IPS-18c (cell line): ENCODE data around the gene GARIN5A.

Experiments used
- H3K4me3 ChIP-seq: 2 replicates; pipeline ENCODE4 v1.7.0; 2013; ENCODE audit warnings: low read depth, mild to moderate bottlenecking, low read length, moderate library complexity; ENCODE audit not compliant: insufficient read depth
- H3K9me3 ChIP-seq: one replicate; pipeline ENCODE4 v1.6.1; 2013; ENCODE audit warnings: mild to moderate bottlenecking, low read length, moderate library complexity; ENCODE audit not compliant: control insufficient read depth, insufficient read depth

GARIN5A gene

DNA sequence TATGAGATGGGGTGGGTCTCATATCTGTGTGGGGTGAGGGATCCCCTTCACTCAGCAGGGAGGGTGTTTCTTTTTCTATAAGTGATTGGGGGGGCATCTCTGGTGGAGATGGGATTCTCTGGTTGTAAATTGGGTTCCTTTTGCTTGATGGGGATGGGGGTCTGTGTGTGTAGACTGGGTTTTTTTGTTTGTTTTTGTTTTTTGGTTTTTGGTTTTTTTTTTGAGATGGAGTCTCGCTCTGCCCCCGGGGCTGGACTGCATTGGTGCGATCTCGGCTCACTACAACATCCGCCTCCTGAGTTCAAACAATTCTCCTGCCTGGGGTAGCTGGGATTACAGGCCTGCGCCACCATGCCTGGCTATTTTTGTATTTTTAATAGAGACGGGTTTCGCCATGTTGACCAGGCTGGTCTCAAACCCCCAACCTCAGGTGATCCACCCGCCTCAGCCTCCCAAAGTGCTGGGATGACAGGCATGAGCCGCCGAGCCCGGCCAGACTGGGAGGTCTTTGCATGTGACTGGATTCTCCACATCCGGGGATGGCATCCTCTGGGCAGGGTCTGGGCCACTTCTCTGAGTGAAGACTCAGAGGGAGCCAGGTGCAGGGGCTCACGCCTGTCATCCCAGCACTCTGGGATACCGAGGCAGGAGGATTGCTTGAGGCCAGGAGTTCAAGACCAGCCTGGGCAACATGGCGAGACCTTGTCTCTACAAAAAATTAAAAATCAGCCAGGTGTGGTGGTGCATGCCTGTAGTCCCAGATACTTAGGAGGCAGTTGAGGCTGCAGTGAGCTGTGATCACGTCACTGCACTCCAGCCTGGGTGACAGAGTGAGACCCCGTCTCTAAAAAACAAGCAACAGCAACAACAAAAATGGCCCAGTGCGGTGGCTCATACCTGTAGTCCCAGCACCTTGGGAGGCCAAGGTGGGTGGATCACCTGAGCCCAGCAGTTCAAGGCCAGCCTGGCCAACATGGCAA is 43.2 kb downstream of the GARIN5A start:
- H3K9me3 ChIP-seq: no peaks in the 10 kb centered on the region
- peak overlapping the region; percentile 71; the same call in 1 of the 2 replicates for H3K4me3 ChIP-seq

DNA sequence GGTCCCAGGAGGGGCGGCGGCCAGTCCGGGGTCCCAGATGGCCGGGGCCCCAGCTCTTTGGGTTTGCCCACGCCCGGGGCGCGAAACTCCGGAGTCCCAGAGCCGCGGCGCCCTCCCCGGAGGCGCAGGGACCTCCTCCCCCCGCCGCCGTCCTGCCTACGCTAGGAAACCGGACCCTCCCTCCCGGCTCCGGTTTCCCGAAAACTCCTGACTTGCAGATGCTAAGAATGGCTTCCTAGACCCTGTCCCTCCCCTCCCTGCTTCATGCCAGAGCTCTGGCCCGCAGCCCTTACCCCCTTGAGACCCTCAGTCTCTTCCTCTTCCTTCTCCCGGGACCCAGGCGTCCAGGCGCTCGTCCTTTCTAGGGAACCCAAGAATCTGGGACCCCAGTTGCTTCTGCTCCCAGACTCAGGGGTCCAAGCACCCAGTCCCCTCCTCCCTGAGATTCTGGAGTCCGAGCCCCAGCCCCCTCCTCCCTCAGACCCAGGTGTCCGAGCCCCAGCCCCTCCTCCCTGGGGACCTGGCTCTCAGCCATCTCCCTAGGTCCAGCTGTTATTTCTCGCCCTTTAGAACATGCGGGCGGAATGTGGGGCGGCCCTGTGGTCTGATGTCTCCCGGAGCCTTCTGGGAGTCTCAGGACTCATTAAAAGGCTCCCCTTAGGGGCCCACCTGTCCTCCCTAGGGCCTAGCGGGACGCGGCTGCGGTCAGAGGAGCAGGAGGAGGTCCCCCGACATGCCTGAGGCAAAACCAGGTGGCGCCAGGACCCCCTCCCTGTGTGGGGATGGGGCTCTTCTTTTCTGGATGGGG is 44.2 kb downstream of the GARIN5A start, which contains the start of gene MYBPC2:
TSS of gene MYBPC2 (plus strand) at position 672 of the 808 bp plus-strand sequence. CDS start at position 734, 62 bp downstream.
- Histone ChIP-seq H3K4me3 (peak within 1 kb of the TSS; percentile 71), H3K9me3 (no peaks in the 10 kb centered on the region)

DNA sequence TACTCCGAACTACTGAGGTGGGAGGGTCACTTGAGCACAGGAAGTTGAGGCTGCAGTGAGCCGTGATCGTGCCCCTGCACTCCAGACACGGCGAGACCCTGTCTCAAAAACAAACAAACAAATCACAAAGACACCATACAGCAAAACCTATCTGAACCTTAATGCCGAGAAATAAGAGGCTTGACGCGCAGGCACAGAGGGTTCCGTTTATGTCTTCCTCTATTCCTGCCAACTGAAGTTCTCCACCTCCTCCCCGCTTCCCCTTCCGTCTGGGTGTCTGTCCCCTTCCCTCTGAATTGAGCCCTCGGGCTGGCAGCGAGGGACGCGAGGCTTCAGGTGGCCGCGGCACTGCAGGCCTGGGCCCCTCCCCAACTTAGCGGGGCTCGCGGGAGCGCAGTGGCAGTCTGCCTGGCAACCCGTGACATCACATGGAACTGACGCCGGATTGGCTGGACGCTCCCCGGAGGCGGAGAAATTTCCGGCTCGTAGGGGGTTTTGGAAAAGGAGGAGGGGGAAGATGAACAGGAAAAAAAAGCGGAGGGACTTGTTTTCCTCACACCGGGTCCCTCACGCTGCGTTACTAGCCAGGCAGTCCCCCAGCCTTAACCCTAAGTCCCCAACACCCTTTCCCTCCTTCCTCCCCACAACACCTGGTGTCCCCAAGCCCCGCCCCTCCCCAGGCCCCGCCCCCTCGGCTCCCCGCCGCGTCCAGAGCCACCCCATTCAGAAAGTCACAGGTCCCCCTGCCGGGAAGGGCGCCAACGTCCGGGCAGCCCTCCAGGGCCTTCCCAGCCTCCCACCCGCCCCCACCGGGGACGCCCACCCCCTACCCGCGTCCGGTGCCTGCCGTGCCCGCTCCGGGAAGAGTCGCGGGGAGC is 45.1 kb downstream of the GARIN5A start:
- Histone ChIP-seq H3K4me3 (peak overlapping the region; percentile 71), H3K9me3 (no peaks in the 10 kb centered on the region)

DNA sequence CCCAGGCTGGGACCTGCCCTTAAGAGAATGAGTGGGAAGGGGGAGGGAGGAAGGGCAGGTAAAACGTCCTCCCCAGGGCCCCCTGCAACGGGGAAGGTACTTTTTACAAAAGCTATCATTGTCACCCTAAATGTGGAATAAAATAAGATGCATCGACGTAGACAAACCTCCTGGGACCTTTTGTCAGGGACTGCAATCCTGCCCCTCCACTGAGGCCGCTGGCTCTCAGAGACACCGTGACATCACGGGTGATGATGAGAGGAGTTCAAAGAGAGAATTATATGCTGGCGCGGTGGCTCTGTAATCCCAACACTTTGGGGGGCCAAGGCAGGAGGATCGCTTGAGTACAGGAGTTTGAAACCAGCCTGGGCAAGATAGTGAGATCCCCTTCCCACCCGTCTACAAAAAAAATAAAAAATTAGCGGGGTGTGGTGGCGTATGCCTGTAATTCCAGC is 45.7 kb downstream of the GARIN5A start:
- no peaks in the 10 kb centered on the region for H3K9me3 ChIP-seq
- peak overlapping the region; percentile 50; the same call in 1 of the 2 replicates for H3K4me3 ChIP-seq

DNA sequence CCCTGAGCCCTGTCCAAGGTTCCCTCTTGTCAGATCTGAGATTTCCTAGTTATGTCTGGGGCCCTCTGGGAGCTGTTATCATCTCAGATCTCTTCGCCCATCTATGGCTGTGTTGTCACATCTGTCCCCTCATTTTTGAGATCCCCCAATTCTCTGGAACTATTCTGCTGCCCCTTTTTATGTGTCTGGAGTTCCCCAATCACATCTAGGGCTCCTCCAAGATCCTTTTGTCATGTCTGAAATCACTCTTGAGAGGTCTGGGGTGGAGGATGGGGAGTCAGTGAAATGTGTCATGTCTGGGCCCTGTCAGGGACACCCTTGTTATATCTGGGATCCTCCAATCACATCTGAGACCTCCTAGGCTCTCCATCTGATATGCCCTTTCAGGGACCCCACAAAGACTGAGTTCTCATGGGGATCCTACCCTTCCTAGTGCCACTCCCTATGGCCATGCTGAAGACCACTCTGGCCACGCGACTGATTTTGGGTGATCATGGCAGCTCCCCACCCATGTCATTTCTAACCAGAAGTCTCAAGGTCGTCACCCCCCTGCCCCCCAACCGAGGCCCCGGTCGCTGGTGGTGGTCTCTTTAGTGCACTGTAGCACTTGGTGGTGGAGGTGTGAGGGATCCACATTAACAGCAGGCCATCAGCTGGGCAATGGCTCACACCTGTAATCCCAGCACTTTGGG is 47.7 kb downstream of the GARIN5A start:
- no peaks in the 10 kb centered on the region for H3K9me3 ChIP-seq
- no peak overlapping the region for H3K4me3 ChIP-seq

DNA sequence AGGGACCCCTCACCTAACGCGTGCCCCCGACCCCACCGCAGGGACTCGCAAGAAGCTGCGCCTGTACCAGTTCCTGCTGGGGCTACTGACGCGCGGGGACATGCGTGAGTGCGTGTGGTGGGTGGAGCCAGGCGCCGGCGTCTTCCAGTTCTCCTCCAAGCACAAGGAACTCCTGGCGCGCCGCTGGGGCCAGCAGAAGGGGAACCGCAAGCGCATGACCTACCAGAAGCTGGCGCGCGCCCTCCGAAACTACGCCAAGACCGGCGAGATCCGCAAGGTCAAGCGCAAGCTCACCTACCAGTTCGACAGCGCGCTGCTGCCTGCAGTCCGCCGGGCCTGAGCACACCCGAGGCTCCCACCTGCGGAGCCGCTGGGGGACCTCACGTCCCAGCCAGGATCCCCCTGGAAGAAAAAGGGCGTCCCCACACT is 48.6 kb downstream of the GARIN5A start:
- Histone ChIP-seq H3K9me3 (no peaks in the 10 kb centered on the region), H3K4me3 (peak overlapping the region; percentile 31; the same call in 1 of the 2 replicates)

DNA sequence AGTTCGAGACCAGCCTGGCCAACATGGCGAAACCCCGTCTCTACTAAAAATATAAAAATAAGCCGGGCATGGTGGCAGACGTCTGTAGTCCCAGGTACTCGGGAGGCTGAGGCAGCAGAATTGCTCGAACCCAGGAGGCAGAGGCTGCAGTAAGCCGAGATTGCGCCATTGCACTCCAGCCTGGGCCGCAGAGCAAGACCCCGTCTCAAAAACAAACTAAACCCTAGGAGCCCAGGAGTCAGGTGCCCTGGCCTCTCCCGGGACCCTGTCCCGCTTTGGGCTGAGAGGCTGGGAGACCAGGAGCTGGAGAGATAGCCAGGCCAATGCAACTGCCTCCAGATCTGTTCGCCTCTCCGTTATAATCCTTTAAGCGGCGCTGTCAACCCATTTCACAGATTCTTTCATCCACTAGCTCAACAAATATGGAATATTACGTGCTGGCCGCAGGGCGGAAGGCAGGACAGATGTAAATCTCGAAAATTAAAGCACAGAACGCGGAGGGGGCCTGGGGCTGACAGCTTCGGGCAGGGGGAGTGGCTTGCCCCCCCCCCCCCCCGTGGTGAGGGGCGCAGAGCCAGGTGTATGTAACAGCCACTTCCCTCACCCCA is 49.2 kb downstream of the GARIN5A start:
- no peaks in the 10 kb centered on the region for H3K9me3 ChIP-seq
- H3K4me3 ChIP-seq: peak overlapping the region; percentile 31; the same call in 1 of the 2 replicates

DNA sequence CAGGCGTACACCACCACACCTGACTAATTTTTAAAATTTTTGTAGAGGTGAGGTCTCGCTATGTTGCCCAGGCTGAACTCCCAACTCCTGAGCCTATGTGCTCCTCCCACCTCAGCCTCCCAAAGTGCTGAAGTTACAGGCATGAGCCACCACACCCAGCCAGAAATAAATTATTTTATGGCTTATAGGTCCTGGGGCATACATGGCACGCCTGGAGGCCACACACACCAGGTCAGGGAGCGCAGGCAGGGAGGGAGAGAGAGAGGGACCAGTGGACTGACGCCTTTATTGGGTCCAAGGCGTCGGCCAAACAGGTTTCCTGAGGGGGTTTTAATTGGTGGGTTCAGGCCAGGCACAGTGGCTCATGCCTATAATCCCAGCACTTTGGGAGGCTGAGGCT is 51.1 kb downstream of the GARIN5A start:
- H3K4me3 ChIP-seq: no peak overlapping the region
- H3K9me3 ChIP-seq: peaks cover under 1% of the 10 kb centered on the region

DNA sequence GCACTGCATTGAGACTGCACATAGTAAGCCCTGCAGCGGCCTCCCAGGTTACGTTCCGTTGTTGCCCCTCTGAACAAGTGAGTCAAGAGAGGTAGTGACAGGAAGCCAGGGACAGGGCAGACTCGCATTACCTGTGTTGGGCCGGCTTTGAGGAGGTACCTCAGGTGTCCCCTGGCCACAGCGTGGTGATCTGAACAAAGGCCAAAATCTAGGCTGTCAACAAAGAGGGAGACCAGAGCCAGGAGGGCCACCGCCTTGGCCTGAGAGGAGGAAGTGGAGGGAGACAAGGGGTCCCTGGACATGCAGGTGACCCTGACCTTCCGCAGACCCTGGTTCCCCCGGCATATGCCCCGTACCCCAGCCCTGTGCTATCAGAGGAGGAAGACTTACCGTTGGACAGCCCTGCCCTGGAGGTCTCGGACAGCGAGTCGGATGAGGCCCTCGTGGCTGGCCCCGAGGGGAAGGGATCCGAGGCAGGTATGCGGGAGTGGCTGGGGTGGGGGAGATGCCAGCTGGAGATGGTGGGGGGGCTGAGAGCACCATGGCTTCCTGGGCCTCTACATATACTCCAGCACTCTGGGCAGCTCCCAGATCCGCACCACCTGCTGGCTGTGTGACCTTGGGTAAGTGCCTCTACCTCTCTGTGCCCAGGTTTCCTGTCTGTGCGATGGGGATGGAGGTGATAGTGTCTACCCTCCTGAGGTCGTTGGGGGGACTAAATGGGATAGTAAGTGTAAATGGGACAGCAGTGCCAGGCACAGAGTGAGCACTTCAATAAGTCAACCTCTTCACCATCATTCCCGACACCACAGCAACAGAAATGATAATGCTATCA is 53.2 kb downstream of the GARIN5A start:
- Histone ChIP-seq H3K9me3 (peaks cover 5% of the 10 kb centered on the region), H3K4me3 (no peak overlapping the region)

DNA sequence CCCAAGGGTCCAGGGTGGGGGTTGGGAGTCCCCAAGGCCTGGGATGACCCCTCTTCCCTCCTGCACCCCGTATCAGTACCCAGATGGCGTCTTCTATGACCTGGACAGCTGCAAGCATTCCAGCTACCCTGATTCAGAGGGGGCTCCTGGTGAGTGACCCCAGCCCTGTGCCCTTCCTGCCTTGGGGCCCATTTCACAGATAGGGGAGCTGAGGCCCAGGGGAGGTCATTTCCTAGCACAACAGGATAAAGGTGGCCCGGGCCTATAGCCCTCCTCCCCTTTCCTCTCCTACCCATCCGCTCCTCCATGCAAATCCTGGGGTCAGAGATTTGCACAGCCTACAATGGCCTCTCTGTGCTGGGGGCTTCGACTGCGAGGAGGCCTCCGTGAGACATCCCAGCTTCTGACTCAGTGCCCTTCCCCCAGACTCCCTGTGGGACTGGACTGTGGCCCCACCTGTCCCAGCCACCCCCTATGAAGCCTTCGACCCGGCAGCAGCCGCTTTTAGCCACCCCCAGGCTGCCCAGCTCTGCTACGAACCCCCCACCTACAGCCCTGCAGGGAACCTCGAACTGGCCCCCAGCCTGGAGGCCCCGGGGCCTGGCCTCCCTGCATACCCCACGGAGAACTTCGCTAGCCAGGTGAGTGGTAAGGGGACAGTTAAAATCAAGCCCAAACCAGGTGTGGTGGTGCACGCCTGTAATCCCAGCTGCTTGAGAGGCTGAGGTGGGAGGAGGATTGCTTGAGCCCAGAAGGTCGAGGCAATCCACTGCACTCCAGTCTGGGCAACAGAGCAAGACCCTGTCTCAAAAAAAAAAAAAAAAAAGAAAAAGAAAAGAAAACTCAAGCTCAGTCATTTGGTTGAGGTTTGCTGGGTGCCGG is 54.0 kb downstream of the GARIN5A start:
- H3K4me3 ChIP-seq: no peak overlapping the region

DNA sequence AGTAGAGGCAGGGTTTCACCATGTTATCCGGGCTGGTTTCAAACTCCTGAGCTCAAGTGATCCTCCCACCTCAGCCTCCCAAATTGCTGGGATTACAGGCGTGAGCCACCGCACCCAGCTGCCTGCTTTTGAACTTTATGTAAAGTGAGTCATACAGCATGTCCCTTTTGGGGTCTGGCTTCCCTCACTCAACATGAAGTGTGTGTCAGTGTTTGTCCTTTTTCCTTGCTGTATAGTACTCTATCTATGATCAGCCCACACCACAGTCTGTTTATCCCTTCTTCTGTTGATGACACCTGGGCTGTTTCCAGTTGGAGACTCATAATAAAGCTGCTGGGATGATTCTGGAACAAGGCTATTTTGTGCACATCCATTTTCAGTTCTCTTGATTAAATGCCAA is 55.8 kb downstream of the GARIN5A start:
- peaks cover 5% of the 10 kb centered on the region for H3K9me3 ChIP-seq

More for the DNA sequence above, 54.0 kb downstream of the GARIN5A start:
- peaks cover 5% of the 10 kb centered on the region for H3K9me3 ChIP-seq

DNA sequence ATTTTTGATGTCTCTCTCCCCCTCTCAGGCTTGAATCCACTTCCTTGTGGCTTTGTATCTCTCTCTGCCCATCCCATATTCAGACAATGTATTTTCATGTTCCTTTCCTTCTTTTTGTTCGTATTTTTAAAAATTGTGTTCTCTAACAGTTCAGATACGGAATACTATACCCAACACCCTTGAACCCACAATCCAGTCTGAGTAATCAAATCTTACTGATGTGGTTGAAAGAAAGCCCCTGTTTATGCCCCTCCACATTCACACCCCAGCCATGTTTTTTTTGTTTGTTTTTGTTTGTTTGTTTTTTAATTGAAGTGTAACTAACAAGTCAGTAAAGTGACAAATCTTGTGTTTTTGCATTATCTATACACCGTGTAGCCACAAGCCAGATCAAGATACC is 56.5 kb downstream of the GARIN5A start:
- peaks cover 5% of the 10 kb centered on the region for H3K9me3 ChIP-seq
- 0 out of 2 replicates have a peak overlapping the region, but pooled peaks have one; percentile 20 for H3K4me3 ChIP-seq

More for the DNA sequence above, 55.8 kb downstream of the GARIN5A start:
- H3K4me3 ChIP-seq: no peak overlapping the region

DNA sequence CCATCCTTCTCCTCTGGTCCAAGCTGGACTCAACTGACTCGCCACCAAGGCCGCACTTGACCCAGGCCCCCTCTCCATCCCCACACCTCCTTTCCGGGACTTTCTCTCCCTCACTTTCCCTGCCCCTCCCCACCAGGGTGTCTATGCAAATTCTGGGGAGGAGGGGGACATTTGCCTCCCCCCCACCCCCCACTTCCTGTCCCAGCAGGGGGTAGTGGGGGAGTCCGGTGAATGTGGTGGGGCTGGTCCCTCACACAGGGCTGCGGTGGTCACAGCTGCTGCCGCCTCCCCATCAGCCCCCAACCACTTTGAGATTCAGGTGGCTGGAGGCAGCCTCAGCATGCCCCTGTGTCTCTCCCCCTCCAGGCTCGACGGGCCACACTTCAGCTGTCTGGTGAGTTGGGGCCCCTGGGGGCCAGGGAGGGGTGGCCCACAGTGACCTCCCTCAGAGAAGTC is 57.0 kb downstream of the GARIN5A start:
- Histone ChIP-seq H3K9me3 (peaks cover 5% of the 10 kb centered on the region), H3K4me3 (peak overlapping the region; percentile 56; the same call in 1 of the 2 replicates)

DNA sequence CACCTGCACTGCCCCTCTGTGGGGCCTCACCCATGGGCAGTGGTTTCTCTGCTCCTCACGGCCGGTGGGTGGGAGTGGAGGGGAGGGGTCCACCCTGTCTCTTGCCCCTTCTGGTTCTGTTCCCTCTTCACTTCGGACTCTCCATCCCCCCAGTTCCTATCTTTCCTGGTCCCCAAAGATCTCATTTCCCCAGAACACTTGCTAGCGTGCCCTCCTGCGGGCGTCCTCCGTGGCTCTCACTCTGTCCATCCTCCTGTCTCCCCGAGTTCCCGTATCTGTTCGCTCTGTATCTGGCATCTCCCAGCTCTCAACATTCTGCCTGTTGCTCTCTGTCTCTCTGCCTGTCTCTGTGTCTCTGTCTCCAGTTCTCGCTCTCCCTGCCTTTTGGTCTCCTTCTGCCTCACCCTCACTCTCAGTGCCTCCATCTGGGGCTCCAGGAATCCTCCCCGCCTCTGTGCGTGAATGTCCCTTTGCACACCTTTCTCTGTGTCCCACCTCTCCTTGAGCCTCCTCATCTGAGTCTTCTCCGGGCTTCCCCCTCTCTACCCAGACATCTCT is 57.5 kb downstream of the GARIN5A start:
- Histone ChIP-seq H3K9me3 (peaks cover 5% of the 10 kb centered on the region), H3K4me3 (peak overlapping the region; percentile 56)
